GM18520 (cell line): ENCODE results near the gene TMEM178A.
A peak's percentile ranks its signal among the peaks of the same experiment; 100 is the strongest.
"Not testable (repeated sequence)": the region's sequence is repeated elsewhere in the genome, so short reads cannot be mapped to it uniquely, and the experiment has no call there.

Source experiments
- ATAC-seq: cut with Tn5 transposase; IDR thresholded peaks from one replicate; pipeline ENCODE4 v1.9.1; 2021; ENCODE audit not compliant: unreplicated experiment

TMEM178A gene

GRCh38 chr2:39708003-39708402 lies 42.3 kb downstream of the TMEM178A start:
- no peak for ATAC-seq

GRCh38 chr2:39710807-39711206 lies 45.1 kb downstream of the TMEM178A start:
- no peak for ATAC-seq

- no peak for ATAC-seq
Observed at GRCh38 chr2:39712953-39713352, 47.2 kb downstream of the TMEM178A start.

GRCh38 chr2:39715095-39715494 lies 49.4 kb downstream of the TMEM178A start:
- ATAC-seq = no peak

- ATAC-seq = no peak
Observed at GRCh38 chr2:39715822-39716221, 50.1 kb downstream of the TMEM178A start.

GRCh38 chr2:39717067-39717466 lies 51.4 kb downstream of the TMEM178A start:
- no peak for ATAC-seq

GRCh38 chr2:39718483-39718882 lies 52.8 kb downstream of the TMEM178A start:
- ATAC-seq = no peak

- ATAC-seq = no peak
Observed at GRCh38 chr2:39719317-39719716, 53.6 kb downstream of the TMEM178A start.

- no peak for ATAC-seq
Observed at GRCh38 chr2:39720970-39721369, 55.3 kb downstream of the TMEM178A start.

GRCh38 chr2:39723497-39723896 lies 57.8 kb downstream of the TMEM178A start:
- no peak for ATAC-seq

- ATAC-seq = peak; percentile 38
Observed at GRCh38 chr2:39723946-39724827, 58.5 kb downstream of the TMEM178A start.

- ATAC-seq = no peak
Observed at GRCh38 chr2:39724828-39725144, 59.1 kb downstream of the TMEM178A start.

- no peak for ATAC-seq
Observed at GRCh38 chr2:39725401-39725800, 59.7 kb downstream of the TMEM178A start.

GRCh38 chr2:39728085-39728484 lies 62.4 kb downstream of the TMEM178A start:
- not testable (repeated sequence) for ATAC-seq

GRCh38 chr2:39728941-39729351 lies 63.2 kb downstream of the TMEM178A start:
- ATAC-seq = no peak

- ATAC-seq = no peak
Observed at GRCh38 chr2:39730276-39730675, 64.6 kb downstream of the TMEM178A start.

GRCh38 chr2:39730685-39731302 lies 65.1 kb downstream of the TMEM178A start:
- peak; percentile 47 for ATAC-seq

- ATAC-seq = no peak
Observed at GRCh38 chr2:39731546-39731945, 65.8 kb downstream of the TMEM178A start.

- no peak for ATAC-seq
Observed at GRCh38 chr2:39732482-39732881, 66.8 kb downstream of the TMEM178A start.

- no peak for ATAC-seq
Observed at GRCh38 chr2:39733070-39733674, 67.5 kb downstream of the TMEM178A start.

GRCh38 chr2:39734445-39734844 lies 68.7 kb downstream of the TMEM178A start:
- ATAC-seq = no peak

GRCh38 chr2:39735648-39736047 lies 69.9 kb downstream of the TMEM178A start:
- ATAC-seq = no peak
